Uterus (tissue), 2 donors: ENCODE measurements around the gene ATP5PB.

Experiments
- POLR2A ChIP-seq, 2 donors: fragments of 450-650 bp; IDR thresholded peaks; one replicate each; pipeline ENCODE4 v1.6.1; 2016; ENCODE audit warnings: antibody characterized with exemption in 2 of 2, mild to moderate bottlenecking in 1 of 2, moderate library complexity in 1 of 2
- TF ChIP-seq, protein P1 (sequence below), 4 experiments: fragments of 200-600 bp in 2 of 4; fragments of 450-650 bp in 2 of 4; sonication (generic) in 2 of 4; IDR thresholded peaks; one replicate each; pipeline ENCODE4 v1.5.1; 2016 to 2019; ENCODE audit warnings: antibody characterized with exemption in 4 of 4, mild to moderate bottlenecking in 2 of 4, moderate library complexity in 1 of 4

DNA sequence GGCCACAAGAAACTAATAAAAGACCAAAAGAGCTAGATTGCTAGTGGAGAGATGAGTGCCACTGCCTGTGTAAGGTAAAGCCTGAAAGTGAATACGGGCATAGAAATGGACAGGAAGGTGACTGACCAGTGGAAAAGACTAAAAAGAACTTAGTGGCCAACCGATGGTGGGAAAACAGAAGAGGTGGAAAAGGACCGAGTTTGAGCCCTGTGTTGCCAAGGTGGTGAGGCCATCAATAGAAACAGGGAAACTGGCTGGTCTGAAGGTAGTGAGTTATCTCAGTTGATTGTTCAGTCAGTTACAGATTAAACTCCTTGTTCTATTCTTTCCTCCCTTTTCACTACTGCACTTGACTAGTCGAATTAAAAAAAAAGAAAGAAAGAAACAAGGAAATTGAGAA is 2.7 kb upstream of the ATP5PB start:
- no peak for TF ChIP-seq POLR2A (IDR thresholded peaks at IDR 0.05)
- TF ChIP-seq, protein P1, sequence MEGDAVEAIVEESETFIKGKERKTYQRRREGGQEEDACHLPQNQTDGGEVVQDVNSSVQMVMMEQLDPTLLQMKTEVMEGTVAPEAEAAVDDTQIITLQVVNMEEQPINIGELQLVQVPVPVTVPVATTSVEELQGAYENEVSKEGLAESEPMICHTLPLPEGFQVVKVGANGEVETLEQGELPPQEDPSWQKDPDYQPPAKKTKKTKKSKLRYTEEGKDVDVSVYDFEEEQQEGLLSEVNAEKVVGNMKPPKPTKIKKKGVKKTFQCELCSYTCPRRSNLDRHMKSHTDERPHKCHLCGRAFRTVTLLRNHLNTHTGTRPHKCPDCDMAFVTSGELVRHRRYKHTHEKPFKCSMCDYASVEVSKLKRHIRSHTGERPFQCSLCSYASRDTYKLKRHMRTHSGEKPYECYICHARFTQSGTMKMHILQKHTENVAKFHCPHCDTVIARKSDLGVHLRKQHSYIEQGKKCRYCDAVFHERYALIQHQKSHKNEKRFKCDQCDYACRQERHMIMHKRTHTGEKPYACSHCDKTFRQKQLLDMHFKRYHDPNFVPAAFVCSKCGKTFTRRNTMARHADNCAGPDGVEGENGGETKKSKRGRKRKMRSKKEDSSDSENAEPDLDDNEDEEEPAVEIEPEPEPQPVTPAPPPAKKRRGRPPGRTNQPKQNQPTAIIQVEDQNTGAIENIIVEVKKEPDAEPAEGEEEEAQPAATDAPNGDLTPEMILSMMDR (IDR thresholded peaks at IDR 0.05) = no peak
